ENCODE measurements around the gene MRAS.

DNA sequence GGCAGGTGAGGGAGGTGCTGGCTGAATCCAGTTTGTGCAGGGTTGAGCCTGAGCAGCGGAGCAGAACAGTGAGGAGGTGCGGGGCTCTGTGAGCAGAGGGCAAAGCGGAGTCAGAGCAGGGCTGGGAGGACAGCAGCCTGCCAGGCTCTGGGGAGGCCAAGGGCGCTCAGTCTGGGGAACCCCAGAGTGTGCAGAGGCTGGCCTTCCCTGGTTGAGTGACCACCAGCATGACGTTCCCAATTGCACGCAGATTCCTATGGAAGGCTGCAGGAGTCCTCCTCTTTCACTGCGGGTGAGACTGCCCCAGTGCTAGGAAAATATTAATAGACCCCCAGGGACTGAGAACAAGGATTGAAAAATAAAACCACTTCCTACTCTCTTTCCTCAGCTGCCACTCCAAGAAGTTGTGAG, 13.2 kb downstream of the MRAS start:
- TF ChIP-seq, protein P1, sequence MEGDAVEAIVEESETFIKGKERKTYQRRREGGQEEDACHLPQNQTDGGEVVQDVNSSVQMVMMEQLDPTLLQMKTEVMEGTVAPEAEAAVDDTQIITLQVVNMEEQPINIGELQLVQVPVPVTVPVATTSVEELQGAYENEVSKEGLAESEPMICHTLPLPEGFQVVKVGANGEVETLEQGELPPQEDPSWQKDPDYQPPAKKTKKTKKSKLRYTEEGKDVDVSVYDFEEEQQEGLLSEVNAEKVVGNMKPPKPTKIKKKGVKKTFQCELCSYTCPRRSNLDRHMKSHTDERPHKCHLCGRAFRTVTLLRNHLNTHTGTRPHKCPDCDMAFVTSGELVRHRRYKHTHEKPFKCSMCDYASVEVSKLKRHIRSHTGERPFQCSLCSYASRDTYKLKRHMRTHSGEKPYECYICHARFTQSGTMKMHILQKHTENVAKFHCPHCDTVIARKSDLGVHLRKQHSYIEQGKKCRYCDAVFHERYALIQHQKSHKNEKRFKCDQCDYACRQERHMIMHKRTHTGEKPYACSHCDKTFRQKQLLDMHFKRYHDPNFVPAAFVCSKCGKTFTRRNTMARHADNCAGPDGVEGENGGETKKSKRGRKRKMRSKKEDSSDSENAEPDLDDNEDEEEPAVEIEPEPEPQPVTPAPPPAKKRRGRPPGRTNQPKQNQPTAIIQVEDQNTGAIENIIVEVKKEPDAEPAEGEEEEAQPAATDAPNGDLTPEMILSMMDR (optimal IDR thresholded peaks at IDR 0.05 in 1 of 3, IDR thresholded peaks at IDR 0.05 in 1 of 3, conservative IDR thresholded peaks at IDR 0.05 in 1 of 3; ENCODE audit: extremely low read depth in 1 of 3, insufficient read depth in 2 of 3, low read length in 3 of 3) = no peak
- TF ChIP-seq EZH2 (IDR thresholded peaks at IDR 0.05; ENCODE audit: low read length) = no peak
